GM18858 (cell line): Measurements from ENCODE around the gene CNIH3.
"Not testable (repeated sequence)": the region's sequence is repeated elsewhere in the genome, so short reads cannot be mapped to it uniquely, and the experiment has no call there.

Experiments
- ATAC-seq: cut with Tn5 transposase; IDR thresholded peaks from one replicate; pipeline ENCODE4 v1.9.1; 2021; ENCODE audit not compliant: unreplicated experiment

The CNIH3 gene

DNA sequence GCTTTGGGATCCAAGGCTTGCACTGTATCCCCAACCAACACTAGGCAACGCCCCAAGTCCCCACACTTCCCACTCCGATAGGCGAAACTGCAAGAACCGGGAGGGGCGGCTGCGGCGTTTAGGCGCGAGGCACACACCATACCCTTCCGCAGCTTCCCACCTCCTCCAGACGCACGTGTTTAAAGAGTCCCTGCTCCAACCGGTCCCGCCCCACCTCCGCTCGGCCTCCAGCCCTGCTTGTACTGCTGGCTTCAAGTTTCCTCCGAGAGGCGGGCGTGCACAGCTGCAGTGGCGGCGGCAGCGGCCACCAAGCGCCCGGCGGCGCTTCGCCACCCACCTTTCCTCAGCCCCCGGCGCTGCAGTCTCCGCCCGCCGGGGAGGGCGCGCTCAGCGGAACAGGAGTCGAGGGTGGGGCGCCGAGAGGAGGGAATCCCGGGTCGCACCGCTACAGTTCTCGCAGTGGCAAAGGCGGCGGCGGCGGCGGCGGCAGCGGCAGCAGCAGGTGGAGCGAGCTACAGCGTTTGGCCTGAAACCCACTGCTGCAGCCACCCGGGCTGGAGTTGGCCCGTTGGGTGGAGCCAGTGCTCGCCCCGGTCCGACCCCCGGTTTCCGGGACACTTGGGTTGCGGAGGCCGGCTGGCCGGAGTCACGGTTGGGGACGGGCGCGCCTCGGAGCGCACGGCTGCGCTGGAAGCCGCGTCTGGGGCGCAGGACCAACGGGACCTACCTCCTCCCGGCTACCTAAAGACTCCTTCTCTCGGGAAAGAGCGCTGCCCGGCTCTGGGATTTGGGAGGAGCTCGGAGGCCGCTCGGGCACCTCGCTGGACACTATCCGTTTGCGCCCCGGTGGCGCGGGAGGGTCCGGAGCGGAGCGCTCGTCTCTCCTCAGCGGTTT is at the start of gene CNIH3:
Gene CNIH3, plus strand, starts transcription at position 457 of the 895 bp plus-strand sequence. CDS start 858 bp downstream, outside the sequence.
- ATAC-seq: no peak

DNA sequence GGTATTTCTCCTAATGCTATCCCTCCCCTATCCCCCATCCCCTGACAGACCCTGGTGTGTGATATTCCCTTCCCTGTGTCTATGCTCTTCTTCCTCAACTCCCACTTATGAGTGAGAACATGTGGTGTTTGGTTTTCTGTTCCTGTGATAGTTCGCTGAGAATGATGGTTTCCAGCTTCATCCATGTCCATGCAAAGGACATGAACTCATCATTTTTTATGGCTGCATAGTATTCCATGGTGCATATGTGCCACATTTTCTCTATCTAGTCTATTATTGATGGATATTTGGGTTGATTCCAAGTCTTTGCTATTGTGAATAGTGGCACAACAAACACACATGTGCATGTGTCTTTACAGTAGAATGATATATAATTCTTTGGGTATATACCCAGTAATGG is 49.6 kb upstream of the CNIH3 start:
- ATAC-seq: not testable (repeated sequence)

GRCh38 chr1:224569276-224569675 is 46.8 kb upstream of the CNIH3 start:
- no peak for ATAC-seq

- ATAC-seq: not testable (repeated sequence)
Observed at GRCh38 chr1:224571975-224572374, 44.1 kb upstream of the CNIH3 start.

- no peak for ATAC-seq
Observed at GRCh38 chr1:224579526-224579925, 36.6 kb upstream of the CNIH3 start.

GRCh38 chr1:224580006-224580405 is 36.1 kb upstream of the CNIH3 start:
- ATAC-seq: no peak

GRCh38 chr1:224582041-224582440 is 34.1 kb upstream of the CNIH3 start:
- no peak for ATAC-seq

- no peak for ATAC-seq
Observed at GRCh38 chr1:224583774-224584173, 32.3 kb upstream of the CNIH3 start.

DNA sequence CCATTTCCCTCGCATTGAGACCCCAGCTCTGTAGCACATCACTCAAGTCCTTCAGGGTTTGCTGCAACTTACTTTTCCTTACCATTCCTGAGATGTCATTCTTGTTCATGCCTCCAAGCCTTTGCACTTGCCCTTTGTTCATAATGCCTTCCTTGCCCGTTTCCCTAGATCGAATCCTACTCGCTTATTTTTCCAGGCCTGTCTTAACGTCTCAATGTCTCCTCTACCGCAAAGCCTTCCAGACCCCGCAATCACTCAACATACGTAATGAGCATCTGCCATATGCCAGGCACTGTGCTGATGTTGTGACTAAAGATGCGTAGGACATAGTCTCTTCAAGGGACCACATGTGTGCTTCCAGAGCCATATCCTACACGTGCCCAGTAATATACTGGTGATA is 31.1 kb upstream of the CNIH3 start:
- ATAC-seq: no peak

GRCh38 chr1:224587051-224587450 is 29.1 kb upstream of the CNIH3 start:
- ATAC-seq: no peak

GRCh38 chr1:224588515-224588914 is 27.6 kb upstream of the CNIH3 start:
- ATAC-seq: no peak

DNA sequence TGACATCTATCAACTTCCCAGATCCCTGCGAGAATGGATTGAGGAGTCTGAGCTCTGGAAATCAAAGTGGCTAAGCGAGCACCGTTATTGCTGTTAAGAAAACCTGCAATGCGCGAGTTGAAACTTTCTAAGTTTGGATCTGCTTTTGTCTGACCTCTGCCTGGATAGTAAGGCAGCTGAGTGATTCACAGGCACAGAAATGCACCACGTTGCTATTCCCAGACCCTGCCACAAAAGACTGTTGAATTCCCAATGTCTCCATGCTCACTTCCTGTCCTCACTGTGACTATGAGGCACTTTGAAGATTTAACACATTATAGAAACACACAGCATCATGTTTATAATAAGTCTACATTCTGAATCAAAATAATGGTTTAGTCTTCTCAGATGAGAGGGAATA is 27.1 kb upstream of the CNIH3 start:
- ATAC-seq: no peak

DNA sequence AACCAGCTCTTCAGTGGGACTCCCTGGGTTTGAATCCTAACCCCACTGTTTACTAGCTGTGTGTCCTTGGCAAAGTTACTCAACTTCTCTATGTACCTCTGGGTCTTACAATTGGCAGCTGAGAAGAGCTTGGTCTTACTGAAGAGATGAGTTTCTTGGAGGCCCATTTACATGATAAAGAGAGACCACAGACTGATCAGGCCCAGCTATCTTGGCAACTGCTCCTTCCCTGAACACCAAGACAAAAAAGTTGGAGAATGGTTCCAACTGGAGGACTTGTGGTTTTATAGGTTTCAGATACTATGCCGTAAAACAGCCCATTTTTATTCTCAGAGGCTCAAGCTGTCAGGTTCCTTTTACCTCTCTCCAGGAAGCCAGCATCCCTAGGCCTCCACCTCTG is 24.8 kb upstream of the CNIH3 start:
- ATAC-seq: no peak

DNA sequence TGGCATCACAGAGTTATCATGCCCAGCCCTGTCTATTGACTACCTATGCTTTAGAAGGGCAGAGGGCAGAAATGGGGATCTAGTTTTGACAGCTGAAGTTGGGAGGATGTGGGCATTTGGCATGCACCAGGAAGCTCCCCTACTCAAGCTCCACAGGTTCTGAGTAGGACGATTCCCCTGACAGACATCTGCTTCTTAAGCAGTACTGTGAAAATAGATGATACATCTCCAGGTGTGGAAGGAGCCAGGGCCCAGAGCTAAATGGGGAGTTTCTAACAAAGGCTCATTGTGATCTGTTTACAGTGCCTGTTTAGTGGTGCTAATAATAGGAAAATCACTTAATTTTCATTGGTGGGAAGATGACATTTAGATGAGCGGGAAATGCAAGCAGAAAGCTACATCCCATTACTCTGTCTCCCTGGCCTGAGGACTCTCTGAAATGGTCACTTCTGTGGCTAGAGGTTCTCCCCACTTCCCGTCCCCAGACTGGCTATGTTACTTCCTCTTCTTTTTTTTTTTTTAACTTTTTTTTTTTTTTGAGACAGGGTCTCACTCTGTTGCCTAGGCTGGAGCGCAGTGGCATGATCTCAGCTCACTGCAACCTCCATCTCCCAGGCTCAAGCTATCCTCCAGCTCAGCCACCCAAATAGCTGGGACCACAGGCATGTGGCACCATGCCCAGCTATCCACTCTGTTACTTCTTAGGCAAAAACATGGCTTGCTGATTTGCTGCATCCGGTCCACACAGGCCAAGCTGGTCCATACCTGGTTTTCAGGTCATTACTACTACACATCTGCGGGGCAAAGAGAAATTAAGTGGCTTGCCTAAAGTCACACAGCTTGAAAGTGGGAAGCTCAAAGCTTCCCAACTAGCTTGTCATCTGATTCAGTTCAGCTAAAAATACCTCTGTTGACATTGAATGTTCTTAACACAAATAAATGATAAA is 23.2 kb upstream of the CNIH3 start:
- ATAC-seq: no peak

DNA sequence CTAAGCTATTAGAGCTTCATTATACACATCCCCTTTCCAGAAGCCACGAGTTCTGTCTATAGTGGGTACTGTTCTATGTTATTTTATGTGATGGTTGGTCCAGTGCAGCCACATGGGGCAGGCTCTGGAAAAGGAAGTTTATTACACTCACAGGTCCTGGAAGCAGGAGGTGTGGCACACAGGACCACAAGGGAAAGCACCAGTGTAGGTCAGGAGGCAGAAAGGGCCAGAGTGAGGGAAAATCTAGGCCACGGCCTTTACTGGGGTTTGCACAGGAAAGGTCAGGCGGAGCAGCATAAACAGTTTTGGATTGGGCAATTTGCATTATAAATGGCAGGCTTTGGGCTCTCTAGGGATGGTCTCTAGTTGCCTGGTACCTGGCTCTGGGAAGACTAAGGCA is 21.8 kb upstream of the CNIH3 start:
- no peak for ATAC-seq

- ATAC-seq: no peak
Observed at GRCh38 chr1:224594851-224595250, 21.3 kb upstream of the CNIH3 start.

DNA sequence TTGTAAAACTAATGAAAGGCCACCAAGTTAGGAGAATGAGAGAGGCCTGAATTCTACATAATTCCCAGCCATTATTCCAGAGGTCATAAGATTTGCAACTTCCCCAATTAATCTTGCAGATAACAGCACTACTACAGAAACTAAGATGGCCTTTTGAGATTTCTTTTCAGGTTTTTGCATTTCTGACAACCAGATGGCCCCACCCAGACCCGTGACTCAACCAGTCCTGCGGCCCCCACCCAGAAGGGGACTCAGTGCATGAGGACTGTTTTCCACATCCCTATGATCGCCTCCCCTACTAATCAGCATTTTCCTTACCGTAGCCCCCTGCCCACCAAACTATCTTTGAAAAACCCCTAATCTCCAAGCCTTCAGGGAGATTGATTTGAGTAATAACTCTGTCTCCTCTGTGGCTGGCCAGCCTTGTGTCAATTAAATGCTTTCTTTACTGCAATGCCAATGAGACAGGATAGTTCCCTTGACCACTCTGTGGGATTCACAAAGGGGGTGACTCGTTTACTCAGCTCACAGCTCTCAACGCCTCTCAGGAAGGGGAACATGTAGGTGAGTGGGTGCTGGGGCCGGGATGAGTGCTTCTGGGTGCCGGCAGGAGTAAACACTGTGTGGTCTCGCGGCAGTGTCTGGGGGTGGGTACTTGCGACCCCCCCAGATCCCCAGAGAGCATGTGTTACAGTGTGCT is 10.5 kb upstream of the CNIH3 start:
- no peak for ATAC-seq

DNA sequence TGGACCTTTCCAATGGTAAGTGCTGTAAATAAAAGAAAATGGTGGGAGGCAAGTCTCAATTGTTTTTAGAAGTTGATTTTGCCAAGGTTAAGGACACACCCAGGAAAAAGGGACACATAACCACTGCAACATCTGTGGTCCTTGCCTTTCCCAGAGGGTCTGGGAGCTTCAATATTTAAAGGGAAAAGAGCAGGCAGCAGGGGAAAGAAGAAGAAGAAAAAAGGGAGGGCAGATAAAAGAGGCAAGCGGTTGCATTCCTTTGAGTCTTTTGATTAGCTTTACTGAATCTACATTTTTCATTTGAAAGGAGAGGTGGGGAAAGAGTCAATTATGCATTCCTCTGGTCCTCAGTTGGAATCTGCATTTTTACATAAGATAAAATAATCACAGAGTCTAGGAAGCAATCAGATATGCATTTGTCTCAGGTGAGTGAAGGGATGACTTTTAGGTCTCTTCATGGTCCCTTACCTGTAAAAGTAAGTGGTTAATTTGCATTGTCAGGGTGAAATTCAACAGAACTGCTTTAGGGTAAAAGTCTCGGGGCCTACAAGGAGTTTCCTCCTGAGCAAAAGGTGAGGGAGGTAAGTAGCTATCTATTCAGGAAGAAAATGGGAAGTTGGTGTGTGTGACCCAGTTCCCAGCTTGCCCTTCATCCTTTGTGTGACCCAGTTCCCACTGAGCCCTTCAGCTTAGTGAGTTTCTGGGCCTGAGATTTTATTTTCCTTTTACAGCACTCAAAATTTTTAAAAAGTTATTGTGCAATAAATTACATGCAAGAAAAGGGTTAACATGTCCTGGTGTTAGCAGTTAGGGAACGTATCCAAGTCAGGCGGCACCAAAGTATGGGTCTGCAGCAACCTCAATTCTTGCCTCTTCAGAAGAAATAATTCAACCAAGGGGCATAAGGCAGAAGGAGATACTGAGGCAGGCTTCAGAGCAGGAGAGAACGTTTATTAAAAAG is 8.6 kb upstream of the CNIH3 start:
- no peak for ATAC-seq

- no peak for ATAC-seq
Observed at GRCh38 chr1:224609333-224609732, 6.8 kb upstream of the CNIH3 start.

- no peak for ATAC-seq
Observed at GRCh38 chr1:224612246-224612645, 3.9 kb upstream of the CNIH3 start.
